Kidney epithelial cell (primary cell): ENCODE measurements around the gene RAD51B. TPM values are rescaled to one million over a fixed set of nuclear protein-coding genes. Genes with fewer than 3 reads are reported as not detected.

ENCODE experiments used
- DNase-seq: peaks from one replicate; pipeline ENCODE4 v3.0.0-alpha.2; 2010; ENCODE audit warnings: low read depth
- H3K27me3 ChIP-seq: 2 replicates; pipeline ENCODE4 v1.6.0; 2011; ENCODE audit warnings: low read length; ENCODE audit not compliant: control insufficient read depth, insufficient read depth
- H3K36me3 ChIP-seq: 2 replicates; pipeline ENCODE4 v1.5.1; 2011; ENCODE audit warnings: low read length; ENCODE audit not compliant: control insufficient read depth, insufficient read depth
- H3K4me3 ChIP-seq: 2 replicates; pipeline ENCODE4 v1.5.1; 2011; ENCODE audit warnings: low read depth, mild to moderate bottlenecking, control low read depth, low read length
- CTCF ChIP-seq: IDR thresholded peaks from 2 replicates; pipeline ENCODE4 v1.5.1; 2011; ENCODE audit warnings: mild to moderate bottlenecking, moderate library complexity, low read length, control low read depth, inconsistent platforms; ENCODE audit not compliant: insufficient read depth, poor library complexity, severe bottlenecking
- total RNA-seq: library from RNA; depleted of rRNA; stranded (reverse); fragments of >200 nt; gene quantifications from 2 replicates; pipeline ENCODE4 v1.2.3, GENCODE V29; 2015

Gene RAD51B
- total RNA-seq, 1 donor from 2014 or later = 9.5 TPM

- H3K4me3 ChIP-seq = no peak overlapping the region
- no peak for TF ChIP-seq CTCF
- DNase-seq = no peak
- no peaks in the 10 kb centered on the region for H3K36me3 ChIP-seq
- no peaks in the 10 kb centered on the region for H3K27me3 ChIP-seq
Measured at GRCh38 chr14:67944605-67945004, 125.0 kb downstream of the RAD51B start.

GRCh38 chr14:67949771-67950170 is 130.2 kb downstream of the RAD51B start:
- Histone ChIP-seq H3K27me3 (no peaks in the 10 kb centered on the region), H3K4me3 (no peak overlapping the region), H3K36me3 (no peaks in the 10 kb centered on the region)
- no peak for TF ChIP-seq CTCF
- no peak for DNase-seq

GRCh38 chr14:67950386-67950785 is 130.8 kb downstream of the RAD51B start:
- Histone ChIP-seq H3K27me3 (no peaks in the 10 kb centered on the region), H3K36me3 (no peaks in the 10 kb centered on the region), H3K4me3 (no peak overlapping the region)
- DNase-seq = no peak
- TF ChIP-seq CTCF = no peak

- H3K36me3 ChIP-seq = no peaks in the 10 kb centered on the region
- H3K27me3 ChIP-seq = no peaks in the 10 kb centered on the region
- TF ChIP-seq CTCF = no peak
- DNase-seq = no peak
- no peak overlapping the region for H3K4me3 ChIP-seq
Measured at GRCh38 chr14:67951529-67952135, 132.1 kb downstream of the RAD51B start.

GRCh38 chr14:67952381-67952780 is 132.8 kb downstream of the RAD51B start:
- no peak overlapping the region for H3K4me3 ChIP-seq
- no peak for DNase-seq
- no peak for TF ChIP-seq CTCF
- no peaks in the 10 kb centered on the region for H3K36me3 ChIP-seq
- no peaks in the 10 kb centered on the region for H3K27me3 ChIP-seq

- TF ChIP-seq CTCF = no peak
- H3K36me3 ChIP-seq = no peaks in the 10 kb centered on the region
- DNase-seq = no peak
- H3K27me3 ChIP-seq = no peaks in the 10 kb centered on the region
- no peak overlapping the region for H3K4me3 ChIP-seq
Measured at GRCh38 chr14:67952786-67953185, 133.2 kb downstream of the RAD51B start.
